DMS153 treated with DMSO at 0.1 percent for 48 hours (cell line): ENCODE results near the gene OLIG1.

ENCODE experiments used
- DNase-seq: peaks from one replicate; lab custom pipeline; 2025; ENCODE audit not compliant: unreplicated experiment; lab: John Stamatoyannopoulos, UW

OLIG1 gene, protein sequence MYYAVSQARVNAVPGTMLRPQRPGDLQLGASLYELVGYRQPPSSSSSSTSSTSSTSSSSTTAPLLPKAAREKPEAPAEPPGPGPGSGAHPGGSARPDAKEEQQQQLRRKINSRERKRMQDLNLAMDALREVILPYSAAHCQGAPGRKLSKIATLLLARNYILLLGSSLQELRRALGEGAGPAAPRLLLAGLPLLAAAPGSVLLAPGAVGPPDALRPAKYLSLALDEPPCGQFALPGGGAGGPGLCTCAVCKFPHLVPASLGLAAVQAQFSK

DNA sequence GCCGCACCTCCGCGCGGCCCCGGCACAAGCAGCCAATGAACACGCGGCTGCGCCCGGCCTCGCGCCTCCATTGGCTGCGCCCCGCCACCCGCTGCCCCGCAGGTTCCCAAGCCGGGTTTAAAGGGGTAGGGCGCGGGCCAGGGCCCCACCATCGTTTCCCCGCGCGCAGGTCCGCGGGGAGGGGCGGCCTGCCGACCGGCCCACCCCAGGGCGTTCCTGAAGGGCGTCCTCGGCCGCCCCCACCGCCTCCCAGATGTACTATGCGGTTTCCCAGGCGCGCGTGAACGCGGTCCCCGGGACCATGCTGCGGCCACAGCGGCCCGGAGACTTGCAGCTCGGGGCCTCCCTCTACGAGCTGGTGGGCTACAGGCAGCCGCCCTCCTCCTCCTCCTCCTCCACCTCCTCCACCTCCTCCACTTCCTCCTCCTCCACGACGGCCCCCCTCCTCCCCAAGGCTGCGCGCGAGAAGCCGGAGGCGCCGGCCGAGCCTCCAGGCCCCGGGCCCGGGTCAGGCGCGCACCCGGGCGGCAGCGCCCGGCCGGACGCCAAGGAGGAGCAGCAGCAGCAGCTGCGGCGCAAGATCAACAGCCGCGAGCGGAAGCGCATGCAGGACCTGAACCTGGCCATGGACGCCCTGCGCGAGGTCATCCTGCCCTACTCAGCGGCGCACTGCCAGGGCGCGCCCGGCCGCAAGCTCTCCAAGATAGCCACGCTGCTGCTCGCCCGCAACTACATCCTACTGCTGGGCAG, at the start of gene OLIG1:
Gene OLIG1 (plus strand): TSS at position 148 of the 750 bp plus-strand sequence. CDS start 106 bp downstream, at position 254.
- DNase-seq, result peak; percentile 5

GRCh38 chr21:33020558-33021100, 49.3 kb upstream of the OLIG1 start:
- no peak for DNase-seq

DNA sequence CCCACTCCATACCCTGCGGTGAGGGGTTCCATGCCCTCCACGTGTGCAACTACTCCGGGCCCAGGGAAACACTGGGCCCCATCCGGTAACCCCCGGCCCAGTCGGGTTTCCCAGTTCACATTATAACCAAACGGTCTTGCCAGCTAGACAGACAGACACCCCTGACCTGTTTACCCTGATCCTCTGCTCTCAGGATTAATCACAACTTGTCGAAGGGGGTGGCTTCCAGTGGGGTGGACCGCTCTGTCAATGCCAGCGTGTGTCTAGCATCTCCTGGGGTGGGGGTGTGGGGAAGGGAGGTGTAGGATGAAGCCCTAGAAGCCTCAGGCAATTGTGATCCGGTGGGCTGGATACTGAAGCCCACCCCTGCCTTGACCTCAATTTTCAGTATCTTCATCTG, 48.8 kb upstream of the OLIG1 start:
- no peak for DNase-seq

- no peak for DNase-seq
These were observed 48.3 kb upstream of the OLIG1 start for GRCh38 chr21:33021667-33022066.

DNA sequence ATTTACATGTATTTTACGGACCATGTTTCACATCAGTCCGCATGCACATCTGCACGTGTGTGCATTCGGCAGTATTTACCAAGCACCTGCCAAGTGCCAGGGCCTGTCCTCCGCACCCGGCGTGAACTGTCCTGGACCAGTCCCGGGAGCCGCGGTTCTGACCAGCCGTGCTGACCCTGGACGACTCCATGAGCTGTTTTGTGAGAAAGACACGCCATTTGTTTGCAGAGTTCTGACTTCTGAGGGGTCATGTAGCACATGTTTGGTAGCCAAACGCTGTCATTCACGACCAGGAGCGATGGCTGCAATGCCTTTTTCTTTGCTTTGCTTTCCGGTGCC, 47.5 kb upstream of the OLIG1 start:
- no peak for DNase-seq

- DNase-seq, result no peak
These were observed 46.9 kb upstream of the OLIG1 start for GRCh38 chr21:33022828-33023573.

- DNase-seq, result no peak
These were observed 46.3 kb upstream of the OLIG1 start for GRCh38 chr21:33023574-33024200.

DNA sequence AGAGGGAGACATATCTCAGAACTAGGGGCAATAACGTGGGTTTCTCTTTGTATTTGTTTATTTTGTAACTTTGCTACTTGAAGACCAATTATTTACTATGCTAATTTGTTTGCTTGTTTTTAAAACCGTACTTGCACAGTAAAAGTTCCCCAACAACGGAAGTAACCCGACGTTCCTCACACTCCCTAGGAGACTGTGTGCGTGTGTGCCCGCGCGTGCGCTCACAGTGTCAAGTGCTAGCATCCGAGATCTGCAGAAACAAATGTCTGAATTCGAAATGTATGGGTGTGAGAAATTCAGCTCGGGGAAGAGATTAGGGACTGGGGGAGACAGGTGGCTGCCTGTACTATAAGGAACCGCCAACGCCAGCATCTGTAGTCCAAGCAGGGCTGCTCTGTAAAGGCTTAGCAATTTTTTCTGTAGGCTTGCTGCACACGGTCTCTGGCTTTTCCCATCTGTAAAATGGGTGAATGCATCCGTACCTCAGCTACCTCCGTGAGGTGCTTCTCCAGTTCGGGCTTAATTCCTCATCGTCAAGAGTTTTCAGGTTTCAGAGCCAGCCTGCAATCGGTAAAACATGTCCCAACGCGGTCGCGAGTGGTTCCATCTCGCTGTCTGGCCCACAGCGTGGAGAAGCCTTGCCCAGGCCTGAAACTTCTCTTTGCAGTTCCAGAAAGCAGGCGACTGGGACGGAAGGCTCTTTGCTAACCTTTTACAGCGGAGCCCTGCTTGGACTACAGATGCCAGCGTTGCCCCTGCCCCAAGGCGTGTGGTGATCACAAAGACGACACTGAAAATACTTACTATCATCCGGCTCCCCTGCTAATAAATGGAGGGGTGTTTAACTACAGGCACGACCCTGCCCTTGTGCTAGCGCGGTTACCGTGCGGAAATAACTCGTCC, 45.5 kb upstream of the OLIG1 start:
- DNase-seq, result no peak

GRCh38 chr21:33025106-33025488, 44.8 kb upstream of the OLIG1 start:
- DNase-seq, result no peak

DNA sequence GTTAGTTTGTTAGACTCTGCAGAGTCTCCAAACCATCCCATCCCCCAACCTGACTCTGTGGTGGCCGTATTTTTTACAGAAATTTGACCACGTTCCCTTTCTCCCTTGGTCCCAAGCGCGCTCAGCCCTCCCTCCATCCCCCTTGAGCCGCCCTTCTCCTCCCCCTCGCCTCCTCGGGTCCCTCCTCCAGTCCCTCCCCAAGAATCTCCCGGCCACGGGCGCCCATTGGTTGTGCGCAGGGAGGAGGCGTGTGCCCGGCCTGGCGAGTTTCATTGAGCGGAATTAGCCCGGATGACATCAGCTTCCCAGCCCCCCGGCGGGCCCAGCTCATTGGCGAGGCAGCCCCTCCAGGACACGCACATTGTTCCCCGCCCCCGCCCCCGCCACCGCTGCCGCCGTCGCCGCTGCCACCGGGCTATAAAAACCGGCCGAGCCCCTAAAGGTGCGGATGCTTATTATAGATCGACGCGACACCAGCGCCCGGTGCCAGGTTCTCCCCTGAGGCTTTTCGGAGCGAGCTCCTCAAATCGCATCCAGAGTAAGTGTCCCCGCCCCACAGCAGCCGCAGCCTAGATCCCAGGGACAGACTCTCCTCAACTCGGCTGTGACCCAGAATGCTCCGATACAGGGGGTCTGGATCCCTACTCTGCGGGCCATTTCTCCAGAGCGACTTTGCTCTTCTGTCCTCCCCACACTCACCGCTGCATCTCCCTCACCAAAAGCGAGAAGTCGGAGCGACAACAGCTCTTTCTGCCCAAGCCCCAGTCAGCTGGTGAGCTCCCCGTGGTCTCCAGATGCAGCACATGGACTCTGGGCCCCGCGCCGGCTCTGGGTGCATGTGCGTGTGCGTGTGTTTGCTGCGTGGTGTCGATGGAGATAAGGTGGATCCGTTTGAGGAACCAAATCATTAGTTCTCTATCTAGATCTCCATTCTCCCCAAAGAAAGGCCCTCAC, 44.2 kb upstream of the OLIG1 start, which contains the start of gene OLIG2:
Gene OLIG2 (plus strand): TSS at position 447 of the 954 bp plus-strand sequence. CDS start 928 bp downstream, outside the sequence.
- DNase-seq, result no peak

- no peak for DNase-seq
These were observed 43.5 kb upstream of the OLIG1 start for GRCh38 chr21:33026443-33026858.

GRCh38 chr21:33026878-33027400, 43.0 kb upstream of the OLIG1 start:
- DNase-seq, result no peak

GRCh38 chr21:33027401-33028286, 42.3 kb upstream of the OLIG1 start:
- no peak for DNase-seq

DNA sequence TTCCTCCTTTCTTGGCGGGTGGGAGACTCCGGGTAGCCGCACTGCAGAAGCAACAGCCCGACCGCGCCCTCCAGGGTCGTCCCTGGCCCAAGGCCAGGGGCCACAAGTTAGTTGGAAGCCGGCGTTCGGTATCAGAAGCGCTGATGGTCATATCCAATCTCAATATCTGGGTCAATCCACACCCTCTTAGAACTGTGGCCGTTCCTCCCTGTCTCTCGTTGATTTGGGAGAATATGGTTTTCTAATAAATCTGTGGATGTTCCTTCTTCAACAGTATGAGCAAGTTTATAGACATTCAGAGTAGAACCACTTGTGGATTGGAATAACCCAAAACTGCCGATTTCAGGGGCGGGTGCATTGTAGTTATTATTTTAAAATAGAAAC, 41.7 kb upstream of the OLIG1 start:
- DNase-seq, result no peak

DNA sequence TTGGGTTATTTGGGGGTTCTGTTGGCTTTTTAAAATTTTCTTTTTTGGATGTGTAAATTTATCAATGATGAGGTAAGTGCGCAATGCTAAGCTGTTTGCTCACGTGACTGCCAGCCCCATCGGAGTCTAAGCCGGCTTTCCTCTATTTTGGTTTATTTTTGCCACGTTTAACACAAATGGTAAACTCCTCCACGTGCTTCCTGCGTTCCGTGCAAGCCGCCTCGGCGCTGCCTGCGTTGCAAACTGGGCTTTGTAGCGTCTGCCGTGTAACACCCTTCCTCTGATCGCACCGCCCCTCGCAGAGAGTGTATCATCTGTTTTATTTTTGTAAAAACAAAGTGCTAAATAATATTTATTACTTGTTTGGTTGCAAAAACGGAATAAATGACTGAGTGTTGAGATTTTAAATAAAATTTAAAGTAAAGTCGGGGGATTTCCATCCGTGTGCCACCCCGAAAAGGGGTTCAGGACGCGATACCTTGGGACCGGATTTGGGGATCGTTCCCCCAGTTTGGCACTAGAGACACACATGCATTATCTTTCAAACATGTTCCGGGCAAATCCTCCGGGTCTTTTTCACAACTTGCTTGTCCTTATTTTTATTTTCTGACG, 41.1 kb upstream of the OLIG1 start:
- no peak for DNase-seq

GRCh38 chr21:33029385-33029921, 40.5 kb upstream of the OLIG1 start:
- DNase-seq, result no peak

DNA sequence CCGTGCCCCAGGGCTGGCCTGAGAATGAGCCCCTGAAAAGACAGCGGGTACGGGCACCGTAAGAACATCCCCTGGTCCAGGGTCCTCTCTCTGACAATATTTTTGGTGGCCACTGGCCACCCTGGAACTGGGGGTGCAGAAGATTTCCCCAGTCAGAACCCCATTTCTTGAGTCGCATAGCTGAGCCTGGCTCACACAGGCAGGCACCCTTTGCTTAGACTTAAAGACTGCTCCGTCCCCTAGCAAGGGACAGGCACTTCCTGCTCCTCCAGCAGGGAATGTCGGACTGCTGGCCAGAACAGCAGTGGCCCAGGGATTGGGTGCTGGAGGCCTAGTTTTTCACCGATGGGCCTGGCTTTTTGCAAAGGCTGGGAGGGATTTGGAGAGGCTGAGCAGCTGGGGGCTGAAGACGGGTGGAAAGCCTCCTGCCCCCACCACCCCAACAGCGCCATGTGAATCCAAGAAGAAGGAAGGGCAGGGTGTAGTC, 39.9 kb upstream of the OLIG1 start:
- DNase-seq, result no peak
